HEK293 (cell line): ENCODE results near the gene SHISA5.

Experiments used
- CTCF ChIA-PET: fragments of 350-600 bp; formaldehyde crosslinking; extraction: SDS; loops from one replicate; lab custom pipeline; 2021; ENCODE audit warnings: antibody characterized with exemption; lab: Yijun Ruan, JAX
- POLR2A ChIA-PET: fragments of 300-600 bp; formaldehyde crosslinking; extraction: SDS; loops from one replicate; lab custom pipeline; 2020; ENCODE audit warnings: antibody characterized with exemption, inconsistent platforms; lab: Yijun Ruan, JAX
- H3K27ac ChIP-seq: fragments of 200-500 bp; sonication (Bioruptor generic); 2 replicates; pipeline ENCODE4 v1.5.1; 2014; ENCODE audit warnings: low read depth, low read length, control low read depth, inconsistent platforms; ENCODE audit errors: extremely low read depth
- H3K36me3 ChIP-seq, 2 experiments: fragments of 200-500 bp in 1 of 2; sonication (Bioruptor generic) in 1 of 2; 1 replicate in 1 of 2; 2 replicates in 1 of 2; pipeline ENCODE4 v1.5.1; 2014 to 2017; ENCODE audit warnings: inconsistent platforms in 2 of 2, low read length in 2 of 2; ENCODE audit not compliant: control insufficient read depth in 2 of 2, insufficient read depth in 1 of 2
- H3K4me1 ChIP-seq: fragments of 200-500 bp; sonication (Bioruptor generic); 2 replicates; pipeline ENCODE4 v1.5.1; 2014; ENCODE audit warnings: mild to moderate bottlenecking, low read length, inconsistent platforms; ENCODE audit not compliant: control insufficient read depth, insufficient read depth
- H3K4me3 ChIP-seq: 2 replicates; pipeline ENCODE4 v1.5.1; 2011; ENCODE audit warnings: low read depth, mild to moderate bottlenecking, control low read depth, low read length, moderate library complexity
- H3K9me3 ChIP-seq: fragments of 200-500 bp; sonication (Bioruptor generic); 2 replicates; pipeline ENCODE4 v1.5.1; 2014; ENCODE audit warnings: low read depth, low read length, inconsistent platforms; ENCODE audit not compliant: control insufficient read depth, insufficient read depth
- BCL11A ChIP-seq: fragments of 450-650 bp; formaldehyde crosslinking; IDR thresholded peaks from 2 replicates; pipeline ENCODE4 v1.5.1; 2016; ENCODE audit warnings: low read depth, missing biosample characterization, missing genetic modification characterization
- CTCF ChIP-seq: fragments of 450-650 bp; formaldehyde crosslinking; IDR thresholded peaks from 2 replicates; pipeline ENCODE4 v1.5.1; 2016; ENCODE audit warnings: missing biosample characterization, missing genetic modification characterization
- GLIS1 ChIP-seq: fragments of 450-650 bp; formaldehyde crosslinking; IDR thresholded peaks from 2 replicates; pipeline ENCODE4 v1.5.1; 2016; ENCODE audit warnings: missing biosample characterization, missing genetic modification characterization
- MEIS1 ChIP-seq: sonication (generic); formaldehyde crosslinking; IDR thresholded peaks from 2 replicates; pipeline ENCODE4 v1.8.1; 2022; ENCODE audit warnings: missing genetic modification reagents, mild to moderate bottlenecking, borderline replicate concordance
- MZF1 ChIP-seq: fragments of 450-650 bp; formaldehyde crosslinking; IDR thresholded peaks from 2 replicates; pipeline ENCODE4 v1.5.1; 2017; ENCODE audit warnings: missing biosample characterization, missing genetic modification characterization, borderline replicate concordance
- SCRT2 ChIP-seq: fragments of 450-650 bp; formaldehyde crosslinking; IDR thresholded peaks from 2 replicates; pipeline ENCODE4 v1.5.1; 2016; ENCODE audit warnings: missing biosample characterization, missing genetic modification characterization
- SETDB1 ChIP-seq: IDR thresholded peaks from one replicate; pipeline ENCODE4 v1.6.1; 2017; ENCODE audit warnings: mild to moderate bottlenecking, low read length, moderate library complexity, mixed read lengths; ENCODE audit not compliant: insufficient read length
- SP2 ChIP-seq: fragments of 450-650 bp; formaldehyde crosslinking; IDR thresholded peaks from 2 replicates; pipeline ENCODE4 v1.5.1; 2016; ENCODE audit warnings: missing biosample characterization, missing genetic modification characterization
- ZNF155 ChIP-seq: fragments of 450-650 bp; formaldehyde crosslinking; IDR thresholded peaks from 2 replicates; pipeline ENCODE4 v1.5.1; 2016; ENCODE audit warnings: missing biosample characterization, missing genetic modification characterization
- ZNF221 ChIP-seq: fragments of 450-650 bp; formaldehyde crosslinking; IDR thresholded peaks from 2 replicates; pipeline ENCODE4 v1.5.1; 2017; ENCODE audit warnings: missing biosample characterization, missing genetic modification characterization, borderline replicate concordance
- ZNF302 ChIP-seq: fragments of 450-650 bp; formaldehyde crosslinking; IDR thresholded peaks from 2 replicates; pipeline ENCODE4 v1.5.1; 2016; ENCODE audit warnings: missing biosample characterization, missing genetic modification characterization, low read depth
- ZNF311 ChIP-seq: fragments of 450-650 bp; formaldehyde crosslinking; IDR thresholded peaks from 2 replicates; pipeline ENCODE4 v1.5.1; 2017; ENCODE audit warnings: missing biosample characterization, missing genetic modification characterization, borderline replicate concordance
- ZNF423 ChIP-seq: fragments of 450-650 bp; formaldehyde crosslinking; IDR thresholded peaks from 2 replicates; pipeline ENCODE4 v1.5.1; 2016; ENCODE audit warnings: missing biosample characterization, missing genetic modification characterization
- ZNF488 ChIP-seq: fragments of 450-650 bp; formaldehyde crosslinking; IDR thresholded peaks from 2 replicates; pipeline ENCODE4 v1.5.1; 2016; ENCODE audit warnings: missing biosample characterization, missing genetic modification characterization
- ZNF544 ChIP-seq: fragments of 450-650 bp; formaldehyde crosslinking; IDR thresholded peaks from 2 replicates; pipeline ENCODE4 v1.5.0; 2017; ENCODE audit warnings: missing biosample characterization, missing genetic modification characterization
- ZNF561 ChIP-seq: fragments of 450-650 bp; IDR thresholded peaks from 2 replicates; pipeline ENCODE4 v1.5.1; 2018; ENCODE audit warnings: missing biosample characterization, missing genetic modification characterization, borderline replicate concordance
- TF ChIP-seq, protein P1 (sequence below): fragments of 450-650 bp; formaldehyde crosslinking; IDR thresholded peaks from 2 replicates; pipeline ENCODE4 v1.5.1; 2016; ENCODE audit warnings: missing biosample characterization, missing genetic modification characterization

The SHISA5 gene

DNA sequence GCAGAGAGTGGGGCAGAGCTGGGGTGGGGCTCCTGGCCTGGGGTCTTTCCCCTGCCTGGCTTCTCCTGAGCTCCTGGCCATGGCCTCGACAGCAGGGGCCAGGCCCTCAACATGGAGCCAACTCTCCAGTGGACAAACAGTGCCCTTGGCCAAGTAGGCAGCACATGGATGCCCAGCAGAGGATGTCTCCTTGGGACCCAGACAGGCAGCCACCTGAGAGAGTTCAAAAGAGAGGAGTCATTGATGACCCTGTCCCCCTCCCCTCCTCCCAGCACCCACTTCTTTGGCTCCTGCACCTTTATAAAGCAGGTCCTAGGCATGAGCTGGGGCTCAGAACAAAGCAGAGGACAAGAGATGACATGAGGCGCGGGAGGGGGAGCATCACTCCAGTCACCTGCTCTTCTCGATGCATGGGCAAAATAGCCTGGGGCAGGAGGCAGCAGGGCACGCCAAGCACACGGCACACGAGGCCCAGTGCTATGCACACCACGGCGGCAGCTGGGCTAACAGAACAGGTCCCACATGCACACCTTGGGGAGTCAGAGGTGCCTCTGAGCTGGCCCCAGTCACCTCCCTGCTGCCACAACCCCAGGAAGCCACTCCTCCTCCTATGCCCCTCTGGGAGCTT is 27.4 kb downstream of the SHISA5 start:
- Histone ChIP-seq H3K36me3 (no peaks in the 10 kb centered on the region; a peak in 1 of 3 replicates), H3K4me3 (no peak overlapping the region)
- TF ChIP-seq ZNF302 (tag by site-specific recombination), result no peak
- TF ChIP-seq SP2 (tag by site-specific recombination), result no peak
- no peak for TF ChIP-seq ZNF155 (tag by site-specific recombination)
- no peak for TF ChIP-seq BCL11A (tag by site-specific recombination)
- TF ChIP-seq MZF1 (tag by site-specific recombination), result no peak
- no peak for TF ChIP-seq CTCF (tag by site-specific recombination)
- TF ChIP-seq ZNF221 (tag by site-specific recombination), result no peak
- TF ChIP-seq SCRT2 (tag by site-specific recombination), result no peak
- TF ChIP-seq ZNF311, result no peak
- TF ChIP-seq, protein P1, sequence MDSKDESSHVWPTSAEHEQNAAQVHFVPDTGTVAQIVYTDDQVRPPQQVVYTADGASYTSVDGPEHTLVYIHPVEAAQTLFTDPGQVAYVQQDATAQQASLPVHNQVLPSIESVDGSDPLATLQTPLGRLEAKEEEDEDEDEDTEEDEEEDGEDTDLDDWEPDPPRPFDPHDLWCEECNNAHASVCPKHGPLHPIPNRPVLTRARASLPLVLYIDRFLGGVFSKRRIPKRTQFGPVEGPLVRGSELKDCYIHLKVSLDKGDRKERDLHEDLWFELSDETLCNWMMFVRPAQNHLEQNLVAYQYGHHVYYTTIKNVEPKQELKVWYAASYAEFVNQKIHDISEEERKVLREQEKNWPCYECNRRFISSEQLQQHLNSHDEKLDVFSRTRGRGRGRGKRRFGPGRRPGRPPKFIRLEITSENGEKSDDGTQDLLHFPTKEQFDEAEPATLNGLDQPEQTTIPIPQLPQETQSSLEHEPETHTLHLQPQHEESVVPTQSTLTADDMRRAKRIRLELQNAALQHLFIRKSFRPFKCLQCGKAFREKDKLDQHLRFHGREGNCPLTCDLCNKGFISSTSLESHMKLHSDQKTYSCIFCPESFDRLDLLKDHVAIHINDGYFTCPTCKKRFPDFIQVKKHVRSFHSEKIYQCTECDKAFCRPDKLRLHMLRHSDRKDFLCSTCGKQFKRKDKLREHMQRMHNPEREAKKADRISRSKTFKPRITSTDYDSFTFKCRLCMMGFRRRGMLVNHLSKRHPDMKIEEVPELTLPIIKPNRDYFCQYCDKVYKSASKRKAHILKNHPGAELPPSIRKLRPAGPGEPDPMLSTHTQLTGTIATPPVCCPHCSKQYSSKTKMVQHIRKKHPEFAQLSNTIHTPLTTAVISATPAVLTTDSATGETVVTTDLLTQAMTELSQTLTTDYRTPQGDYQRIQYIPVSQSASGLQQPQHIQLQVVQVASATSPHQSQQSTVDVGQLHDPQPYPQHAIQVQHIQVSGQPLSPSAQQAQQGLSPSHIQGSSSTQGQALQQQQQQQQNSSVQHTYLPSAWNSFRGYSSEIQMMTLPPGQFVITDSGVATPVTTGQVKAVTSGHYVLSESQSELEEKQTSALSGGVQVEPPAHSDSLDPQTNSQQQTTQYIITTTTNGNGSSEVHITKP (tag by site-specific recombination), result no peak
- no peak for TF ChIP-seq MEIS1
- TF ChIP-seq ZNF423, result no peak
- TF ChIP-seq, all 188 proteins: peak for 0
- Histone ChIP-seq H3K9me3 (no peaks in the 10 kb centered on the region), H3K27ac (no peak overlapping the region), H3K4me1 (no peaks in the 10 kb centered on the region)
- CTCF ChIA-PET, result interaction anchor here (0.6 kb wide), 1 partner anchor 288 kb away, joined by 3 read pairs; the partner anchor contains the start of gene CDC25A
- POLR2A ChIA-PET, result interaction anchor here (0.5 kb wide), 1 partner anchor 855 kb away, joined by 3 read pairs; no protein-coding TSS in a partner anchor

DNA sequence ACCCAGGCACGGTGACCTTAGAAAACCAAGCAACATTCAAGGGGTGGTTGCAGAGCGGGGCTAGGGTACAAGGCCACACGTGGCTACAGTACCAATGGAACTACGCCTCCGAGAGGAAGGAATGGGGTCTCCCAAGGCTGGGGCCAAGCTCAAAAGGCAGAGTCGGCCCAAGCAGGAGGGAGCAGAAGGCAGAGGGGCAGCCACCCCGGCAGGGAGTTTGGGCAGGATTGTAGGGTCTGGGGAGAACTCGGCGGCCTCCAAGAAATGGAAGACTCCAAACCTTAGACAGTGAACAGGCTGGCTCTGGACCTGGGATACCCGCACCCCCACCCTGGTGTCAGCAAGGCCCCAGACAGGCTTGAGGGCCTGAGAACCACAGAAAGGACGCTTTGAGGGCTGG is 28.8 kb downstream of the SHISA5 start:
- ChIA-PET CTCF (no interaction called here), POLR2A (no interaction called here)
- no peak overlapping the region for H3K27ac ChIP-seq
- TF ChIP-seq ZNF488 (tag by site-specific recombination) (no peak), GLIS1 (tag by site-specific recombination) (no peak), SETDB1 (no peak), ZNF561 (no peak), ZNF544 (tag by site-specific recombination) (no peak)
- TF ChIP-seq, all 188 proteins: peak for 0
- no peaks in the 10 kb centered on the region for H3K9me3 ChIP-seq
- H3K4me1 ChIP-seq, result no peaks in the 10 kb centered on the region
- no peak overlapping the region for H3K4me3 ChIP-seq
- H3K36me3 ChIP-seq, result peaks cover 0 to 5% of the 10 kb centered on the region in 2 experiments; a peak in 2 of 3 replicates
